HG02759 (cell line): ENCODE data around the gene ZNF174.

Experiments
- ATAC-seq: cut with Tn5 transposase; IDR thresholded peaks from one replicate; pipeline ENCODE4 v1.9.1; 2021; ENCODE audit warnings: mild to moderate bottlenecking, moderate library complexity; ENCODE audit not compliant: unreplicated experiment

The ZNF174 gene

GRCh38 chr16:3443108-3444031 lies 42.4 kb downstream of the ZNF174 start, which contains the start of the genes NAA60 and ZNF597:
Gene NAA60, plus strand, starts transcription at chr16:3443680. Its CDS starts 32,548 bp downstream, at chr16:3476228.
Gene ZNF597, minus strand, starts transcription at chr16:3443504. Its CDS starts 351 bp downstream, at chr16:3443153.
- peak; percentile 83 for ATAC-seq

GRCh38 chr16:3444032-3444388 lies 43.0 kb downstream of the ZNF174 start:
- peak; percentile 26 for ATAC-seq

GRCh38 chr16:3454093-3454492 lies 53.1 kb downstream of the ZNF174 start:
- no peak for ATAC-seq

- no peak for ATAC-seq
Measured at GRCh38 chr16:3454631-3455147, 53.7 kb downstream of the ZNF174 start.

- ATAC-seq = peak; percentile 87
Measured at GRCh38 chr16:3457434-3458252, 56.6 kb downstream of the ZNF174 start.

GRCh38 chr16:3458278-3458851 lies 57.4 kb downstream of the ZNF174 start:
- no peak for ATAC-seq

- ATAC-seq = peak; percentile 35
Measured at GRCh38 chr16:3458852-3459361, 57.9 kb downstream of the ZNF174 start.
